H1 (cell line): ENCODE data around the gene TSHZ2.

Source experiments
- CHD1 ChIP-seq: IDR thresholded peaks from 2 replicates; pipeline ENCODE4 v1.6.1; 2012; ENCODE audit warnings: low read depth, low read length, improper control_type of control experiment
- CTCF ChIP-seq, 3 experiments: IDR thresholded peaks; 1 replicate in 2 of 3; 2 replicates in 1 of 3; pipeline versions ENCODE4 v1.5.1 to v1.6.1; 2011; ENCODE audit warnings: low read length in 3 of 3, mild to moderate bottlenecking in 3 of 3, inconsistent platforms in 2 of 3, low read depth in 1 of 3, moderate library complexity in 1 of 3; ENCODE audit not compliant: insufficient read depth in 1 of 3; ENCODE audit errors: control extremely low read depth in 1 of 3
- EZH2 ChIP-seq: fragments of 200-600 bp; sonication (generic); IDR thresholded peaks from 2 replicates; pipeline ENCODE4 v1.7.1; 2012; ENCODE audit warnings: low read depth, mild to moderate bottlenecking, moderate library complexity, low read length, inconsistent platforms; ENCODE audit not compliant: severe bottlenecking
- KDM1A ChIP-seq: fragments of 200-600, 300-600 bp; sonication (generic); IDR thresholded peaks from 2 replicates; pipeline ENCODE4 v1.7.1; 2016; ENCODE audit warnings: mild to moderate bottlenecking, low read length, borderline replicate concordance
- POLR2A ChIP-seq, 2 experiments: IDR thresholded peaks; 1 replicate in 1 of 2; 2 replicates in 1 of 2; pipeline ENCODE4 v1.6.1; 2011; ENCODE audit warnings: low read depth in 2 of 2, low read length in 2 of 2, mild to moderate bottlenecking in 2 of 2; ENCODE audit errors: control extremely low read depth in 1 of 2
- POLR2AphosphoS5 ChIP-seq: IDR thresholded peaks from 2 replicates; pipeline ENCODE4 v1.6.1; 2011; ENCODE audit warnings: low read depth, low read length
- RBBP5 ChIP-seq: IDR thresholded peaks from 2 replicates; pipeline ENCODE4 v1.7.1; 2012; ENCODE audit warnings: low read depth, mild to moderate bottlenecking, inconsistent platforms, low read length, moderate library complexity, borderline replicate concordance
- RFX5 ChIP-seq: IDR thresholded peaks from 2 replicates; pipeline ENCODE4 v1.6.1; 2011; ENCODE audit warnings: low read depth, low read length, improper control_type of control experiment, borderline replicate concordance
- SRF ChIP-seq: IDR thresholded peaks from 2 replicates; pipeline ENCODE4 v1.6.1; 2011; ENCODE audit warnings: mild to moderate bottlenecking, low read depth, low read length, moderate library complexity
- TBP ChIP-seq: IDR thresholded peaks from 2 replicates; pipeline ENCODE4 v1.6.1; 2011; ENCODE audit warnings: low read depth, low read length, improper control_type of control experiment
- TF ChIP-seq, protein P1 (sequence below): IDR thresholded peaks from 2 replicates; pipeline ENCODE4 v1.6.1; 2011; ENCODE audit warnings: low read depth, mild to moderate bottlenecking, low read length; ENCODE audit not compliant: insufficient read depth
- TF ChIP-seq, protein P2 (sequence below): IDR thresholded peaks from 2 replicates; pipeline ENCODE4 v1.6.1; 2012; ENCODE audit warnings: inconsistent platforms
- TF ChIP-seq, protein P3 (sequence below): IDR thresholded peaks from 2 replicates; pipeline ENCODE4 v1.6.1; 2012; ENCODE audit warnings: low read length, inconsistent platforms

DNA sequence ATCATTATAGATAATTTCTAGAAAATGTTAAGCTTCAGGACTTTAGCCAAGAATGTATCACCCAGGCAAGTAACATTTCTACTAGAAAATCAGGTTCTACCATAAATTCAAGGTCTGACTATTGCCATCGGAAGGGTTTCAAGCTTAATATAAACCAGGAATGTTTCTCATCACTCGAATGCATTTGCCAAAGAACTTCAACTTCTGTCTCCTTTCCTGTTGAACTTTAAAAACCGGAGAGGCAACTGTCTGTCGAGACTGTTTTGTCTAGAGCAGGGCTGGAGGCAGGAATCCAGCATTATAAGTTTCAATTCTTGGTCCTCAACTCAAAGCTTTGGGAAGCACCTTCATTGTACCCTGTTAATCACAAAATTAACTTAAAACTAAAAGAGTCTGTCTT, 356.8 kb downstream of the TSHZ2 start:
- TF ChIP-seq POLR2A (IDR thresholded peaks at IDR 0.05; ENCODE audit: control extremely low read depth in 1 of 2, low read depth in 2 of 2, low read length in 2 of 2) (no peak), RFX5 (no peak), CTCF (IDR thresholded peaks at IDR 0.05; ENCODE audit: control extremely low read depth in 1 of 3, insufficient read depth in 1 of 3, low read depth in 1 of 3, low read length in 3 of 3) (no peak), SRF (no peak), EZH2 (no peak), TBP (no peak), POLR2AphosphoS5 (no peak), CHD1 (no peak), RBBP5 (no peak), KDM1A (no peak)
- TF ChIP-seq, protein P1, sequence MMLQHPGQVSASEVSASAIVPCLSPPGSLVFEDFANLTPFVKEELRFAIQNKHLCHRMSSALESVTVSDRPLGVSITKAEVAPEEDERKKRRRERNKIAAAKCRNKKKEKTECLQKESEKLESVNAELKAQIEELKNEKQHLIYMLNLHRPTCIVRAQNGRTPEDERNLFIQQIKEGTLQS = no peak
- TF ChIP-seq, protein P2, sequence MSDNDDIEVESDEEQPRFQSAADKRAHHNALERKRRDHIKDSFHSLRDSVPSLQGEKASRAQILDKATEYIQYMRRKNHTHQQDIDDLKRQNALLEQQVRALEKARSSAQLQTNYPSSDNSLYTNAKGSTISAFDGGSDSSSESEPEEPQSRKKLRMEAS = no peak
- TF ChIP-seq, protein P3, sequence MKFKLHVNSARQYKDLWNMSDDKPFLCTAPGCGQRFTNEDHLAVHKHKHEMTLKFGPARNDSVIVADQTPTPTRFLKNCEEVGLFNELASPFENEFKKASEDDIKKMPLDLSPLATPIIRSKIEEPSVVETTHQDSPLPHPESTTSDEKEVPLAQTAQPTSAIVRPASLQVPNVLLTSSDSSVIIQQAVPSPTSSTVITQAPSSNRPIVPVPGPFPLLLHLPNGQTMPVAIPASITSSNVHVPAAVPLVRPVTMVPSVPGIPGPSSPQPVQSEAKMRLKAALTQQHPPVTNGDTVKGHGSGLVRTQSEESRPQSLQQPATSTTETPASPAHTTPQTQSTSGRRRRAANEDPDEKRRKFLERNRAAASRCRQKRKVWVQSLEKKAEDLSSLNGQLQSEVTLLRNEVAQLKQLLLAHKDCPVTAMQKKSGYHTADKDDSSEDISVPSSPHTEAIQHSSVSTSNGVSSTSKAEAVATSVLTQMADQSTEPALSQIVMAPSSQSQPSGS = no peak
